Upper lobe of left lung (tissue), 4 donors: ENCODE data around the gene JAGN1.

Source experiments
- POLR2A ChIP-seq, 4 donors: fragments of 450-650 bp; IDR thresholded peaks; one replicate each; pipeline ENCODE4 v1.5.1; 2016 to 2017; ENCODE audit warnings: antibody characterized with exemption in 4 of 4, mild to moderate bottlenecking in 2 of 4
- TF ChIP-seq, protein P1 (sequence below), 6 experiments: fragments of 450-650 bp in 4 of 6; fragments of 200-600 bp in 2 of 6; sonication (generic) in 2 of 6; IDR thresholded peaks; one replicate each; pipeline ENCODE4 v1.5.1; 2016 to 2019; ENCODE audit warnings: antibody characterized with exemption in 6 of 6

DNA sequence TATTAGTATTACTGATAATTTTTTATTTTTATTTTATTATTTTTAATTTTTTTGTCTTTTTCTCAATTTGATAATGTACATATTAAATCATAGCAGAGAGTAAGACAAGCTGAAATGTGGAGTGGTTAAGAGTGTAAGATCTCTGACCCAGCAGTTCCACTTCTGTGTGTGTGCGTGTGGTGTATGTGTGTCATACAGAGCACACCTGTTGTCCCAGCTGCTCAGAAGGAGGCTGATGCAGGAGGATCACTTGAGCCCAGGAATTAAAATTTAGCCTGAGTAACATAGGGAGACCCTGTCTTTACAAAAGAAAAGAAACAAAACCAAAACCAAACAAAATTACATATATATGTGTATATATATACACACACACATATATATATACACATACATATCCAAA lies 9.0 kb upstream of the JAGN1 start:
- TF ChIP-seq, protein P1, sequence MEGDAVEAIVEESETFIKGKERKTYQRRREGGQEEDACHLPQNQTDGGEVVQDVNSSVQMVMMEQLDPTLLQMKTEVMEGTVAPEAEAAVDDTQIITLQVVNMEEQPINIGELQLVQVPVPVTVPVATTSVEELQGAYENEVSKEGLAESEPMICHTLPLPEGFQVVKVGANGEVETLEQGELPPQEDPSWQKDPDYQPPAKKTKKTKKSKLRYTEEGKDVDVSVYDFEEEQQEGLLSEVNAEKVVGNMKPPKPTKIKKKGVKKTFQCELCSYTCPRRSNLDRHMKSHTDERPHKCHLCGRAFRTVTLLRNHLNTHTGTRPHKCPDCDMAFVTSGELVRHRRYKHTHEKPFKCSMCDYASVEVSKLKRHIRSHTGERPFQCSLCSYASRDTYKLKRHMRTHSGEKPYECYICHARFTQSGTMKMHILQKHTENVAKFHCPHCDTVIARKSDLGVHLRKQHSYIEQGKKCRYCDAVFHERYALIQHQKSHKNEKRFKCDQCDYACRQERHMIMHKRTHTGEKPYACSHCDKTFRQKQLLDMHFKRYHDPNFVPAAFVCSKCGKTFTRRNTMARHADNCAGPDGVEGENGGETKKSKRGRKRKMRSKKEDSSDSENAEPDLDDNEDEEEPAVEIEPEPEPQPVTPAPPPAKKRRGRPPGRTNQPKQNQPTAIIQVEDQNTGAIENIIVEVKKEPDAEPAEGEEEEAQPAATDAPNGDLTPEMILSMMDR (IDR thresholded peaks at IDR 0.05) = no peak
- no peak for TF ChIP-seq POLR2A (IDR thresholded peaks at IDR 0.05)
